ENCODE results near the gene MYRFL.
A peak's percentile ranks its signal among the peaks of the same experiment; 100 is the strongest.

MYRFL gene

DNA sequence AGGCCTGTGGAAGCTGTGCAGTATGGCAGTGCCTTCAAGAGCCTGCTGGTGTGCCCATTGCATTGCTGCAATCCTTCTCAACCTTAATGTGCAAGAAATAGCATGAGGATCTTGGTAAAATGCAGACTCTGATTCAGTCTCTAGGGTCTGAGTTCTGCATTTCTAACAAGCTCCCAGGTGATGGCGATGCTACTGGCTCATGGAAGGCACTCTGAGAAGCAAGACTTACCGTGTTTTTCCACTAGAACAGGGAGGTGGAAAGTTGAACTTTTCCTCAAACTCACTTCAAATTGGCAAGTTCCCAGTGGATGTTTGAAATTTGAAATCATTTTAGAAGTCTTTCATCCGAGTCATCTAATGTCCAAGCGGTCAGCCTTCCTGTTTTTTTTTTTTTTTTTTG, 55.5 kb downstream of the MYRFL start:
- no peaks in the 10 kb centered on the region for H3K9me3 ChIP-seq (replicated peaks; ENCODE audit: low read length)
- no peak overlapping the region for H3K9ac ChIP-seq (ENCODE audit: low read depth, low read length)
- H3K4me3 ChIP-seq (ENCODE audit: low read length): no peak overlapping the region
- no peaks in the 10 kb centered on the region for H3K36me3 ChIP-seq (ENCODE audit: insufficient read depth, low read length)
- no peaks in the 10 kb centered on the region for H3K27me3 ChIP-seq (ENCODE audit: control insufficient read depth, insufficient read depth, low read length)
- no peak overlapping the region for H3K4me2 ChIP-seq (ENCODE audit: low read length)
- no peaks in the 10 kb centered on the region for H3K4me1 ChIP-seq (ENCODE audit: control insufficient read depth, insufficient read depth, low read length)

DNA sequence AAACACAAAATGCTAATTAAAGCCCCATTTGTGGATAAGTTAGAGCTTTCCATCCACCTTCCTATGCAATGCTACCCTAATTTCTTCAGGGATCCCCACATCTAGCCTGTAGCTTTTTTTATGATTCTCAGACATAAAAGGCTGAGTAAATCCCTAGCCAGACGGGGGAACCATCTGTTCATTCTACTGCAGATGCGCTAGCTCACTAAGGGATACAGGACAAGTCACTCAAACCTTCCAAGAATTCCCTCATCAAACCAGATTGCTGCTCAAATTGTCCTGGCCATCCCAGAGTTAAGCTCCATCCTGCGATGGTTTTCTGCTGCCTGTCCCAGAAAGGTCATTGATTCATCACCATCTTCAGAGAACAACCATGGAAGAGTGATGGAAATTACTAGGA, 56.7 kb downstream of the MYRFL start:
- Histone ChIP-seq H3K9me3 (replicated peaks; ENCODE audit: low read length) (no peaks in the 10 kb centered on the region), H3K36me3 (ENCODE audit: insufficient read depth, low read length) (no peaks in the 10 kb centered on the region), H3K4me3 (ENCODE audit: low read length) (no peak overlapping the region), H3K9ac (ENCODE audit: low read depth, low read length) (no peak overlapping the region), H3K4me1 (ENCODE audit: control insufficient read depth, insufficient read depth, low read length) (no peaks in the 10 kb centered on the region), H3K27me3 (ENCODE audit: control insufficient read depth, insufficient read depth, low read length) (no peaks in the 10 kb centered on the region), H3K4me2 (ENCODE audit: low read length) (no peak overlapping the region)

DNA sequence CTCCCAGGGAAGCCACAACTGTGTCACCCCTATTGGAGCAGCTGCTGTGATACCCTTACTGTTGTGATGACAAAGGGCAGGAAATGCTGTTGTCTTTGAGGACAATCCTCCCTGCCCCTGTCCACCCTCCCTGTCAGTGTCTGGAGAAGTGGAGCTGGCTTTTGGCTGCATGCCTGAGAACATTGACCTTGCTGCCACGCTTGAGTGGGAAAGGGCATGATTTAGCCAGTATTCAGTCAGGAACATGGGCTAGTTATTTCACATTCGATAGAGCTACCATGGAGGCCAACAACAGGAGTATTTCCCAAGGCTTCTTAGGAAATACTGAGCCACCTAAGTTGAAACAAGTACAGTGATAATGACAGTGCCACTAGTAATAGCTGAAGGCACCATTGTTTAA, 59.4 kb downstream of the MYRFL start:
- H3K9ac ChIP-seq (ENCODE audit: low read depth, low read length): no peak overlapping the region
- no peaks in the 10 kb centered on the region for H3K9me3 ChIP-seq (replicated peaks; ENCODE audit: low read length)
- H3K36me3 ChIP-seq (ENCODE audit: insufficient read depth, low read length): no peaks in the 10 kb centered on the region
- H3K4me3 ChIP-seq (ENCODE audit: low read length): no peak overlapping the region
- no peaks in the 10 kb centered on the region for H3K4me1 ChIP-seq (ENCODE audit: control insufficient read depth, insufficient read depth, low read length)
- no peaks in the 10 kb centered on the region for H3K27me3 ChIP-seq (ENCODE audit: control insufficient read depth, insufficient read depth, low read length)
- no peak overlapping the region for H3K4me2 ChIP-seq (ENCODE audit: low read length)

DNA sequence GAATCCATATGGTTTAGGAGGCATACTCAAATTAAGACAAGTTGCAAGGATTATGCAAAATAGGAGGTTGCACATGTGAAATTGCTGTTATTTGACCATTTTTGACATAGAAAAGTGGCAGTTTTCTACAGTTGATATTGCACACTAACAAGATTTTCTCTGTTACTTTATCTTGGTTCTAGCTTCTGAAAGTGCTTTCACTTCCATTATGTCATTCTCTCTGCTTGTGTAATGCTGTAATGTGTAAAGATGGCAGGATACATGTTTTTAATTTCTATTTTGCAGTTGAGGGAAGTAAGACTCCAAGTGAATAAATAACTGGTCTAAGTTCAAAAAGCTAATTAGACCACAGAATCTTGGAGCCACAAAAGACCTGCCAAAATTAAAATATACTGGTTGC, 60.6 kb downstream of the MYRFL start:
- no peaks in the 10 kb centered on the region for H3K4me1 ChIP-seq (ENCODE audit: control insufficient read depth, insufficient read depth, low read length)
- H3K9ac ChIP-seq (ENCODE audit: low read depth, low read length): no peak overlapping the region
- no peak overlapping the region for H3K4me2 ChIP-seq (ENCODE audit: low read length)
- no peak overlapping the region for H3K4me3 ChIP-seq (ENCODE audit: low read length)
- H3K36me3 ChIP-seq (ENCODE audit: insufficient read depth, low read length): no peaks in the 10 kb centered on the region
- no peaks in the 10 kb centered on the region for H3K9me3 ChIP-seq (replicated peaks; ENCODE audit: low read length)
- no peaks in the 10 kb centered on the region for H3K27me3 ChIP-seq (ENCODE audit: control insufficient read depth, insufficient read depth, low read length)

DNA sequence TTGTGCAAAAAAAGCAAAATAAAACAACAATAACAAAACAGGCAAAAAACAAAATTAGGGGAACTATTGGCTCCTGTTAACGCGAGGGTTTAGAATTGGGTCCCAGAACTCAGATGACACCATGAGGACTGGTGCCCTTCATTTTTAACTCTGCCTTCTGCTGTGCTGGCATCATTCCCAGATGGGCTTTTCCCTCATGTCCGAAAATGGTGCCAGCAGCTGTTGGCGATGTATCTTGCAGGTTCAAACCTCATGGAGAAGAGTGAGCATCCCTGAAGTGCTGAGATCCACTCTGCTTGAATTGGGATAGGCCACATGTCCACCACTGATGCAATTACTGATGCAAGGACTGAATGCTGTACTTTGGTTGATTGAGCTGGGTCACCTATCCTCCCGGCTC, 61.1 kb downstream of the MYRFL start:
- Histone ChIP-seq H3K4me3 (ENCODE audit: low read length) (no peak overlapping the region), H3K27me3 (ENCODE audit: control insufficient read depth, insufficient read depth, low read length) (no peaks in the 10 kb centered on the region), H3K9ac (ENCODE audit: low read depth, low read length) (no peak overlapping the region), H3K36me3 (ENCODE audit: insufficient read depth, low read length) (no peaks in the 10 kb centered on the region), H3K4me1 (ENCODE audit: control insufficient read depth, insufficient read depth, low read length) (no peaks in the 10 kb centered on the region), H3K4me2 (ENCODE audit: low read length) (no peak overlapping the region), H3K9me3 (replicated peaks; ENCODE audit: low read length) (no peaks in the 10 kb centered on the region)

DNA sequence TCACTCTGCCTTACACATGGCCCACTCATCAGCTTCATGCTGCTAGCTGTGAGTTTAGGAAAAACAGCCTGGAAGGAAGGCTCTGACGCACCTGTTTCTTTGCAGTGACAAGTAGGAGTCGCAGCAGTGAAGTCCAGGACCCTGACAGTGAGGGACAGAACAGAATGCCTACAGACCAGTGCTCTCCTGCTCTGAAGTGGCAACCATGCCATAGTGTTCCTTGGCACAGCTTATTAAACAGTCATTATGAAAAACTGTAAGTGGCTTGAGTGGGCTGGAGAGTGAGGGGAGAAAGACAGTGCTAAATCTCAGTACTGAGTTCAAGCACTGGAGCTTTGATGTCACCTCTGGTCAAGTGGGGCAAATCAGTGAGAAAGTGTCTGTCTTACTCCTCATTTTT, 61.7 kb downstream of the MYRFL start:
- Histone ChIP-seq H3K4me1 (ENCODE audit: control insufficient read depth, insufficient read depth, low read length) (no peaks in the 10 kb centered on the region), H3K4me2 (ENCODE audit: low read length) (no peak overlapping the region), H3K9me3 (replicated peaks; ENCODE audit: low read length) (no peaks in the 10 kb centered on the region), H3K36me3 (ENCODE audit: insufficient read depth, low read length) (no peaks in the 10 kb centered on the region), H3K4me3 (ENCODE audit: low read length) (no peak overlapping the region), H3K9ac (ENCODE audit: low read depth, low read length) (no peak overlapping the region), H3K27me3 (ENCODE audit: control insufficient read depth, insufficient read depth, low read length) (no peaks in the 10 kb centered on the region)

DNA sequence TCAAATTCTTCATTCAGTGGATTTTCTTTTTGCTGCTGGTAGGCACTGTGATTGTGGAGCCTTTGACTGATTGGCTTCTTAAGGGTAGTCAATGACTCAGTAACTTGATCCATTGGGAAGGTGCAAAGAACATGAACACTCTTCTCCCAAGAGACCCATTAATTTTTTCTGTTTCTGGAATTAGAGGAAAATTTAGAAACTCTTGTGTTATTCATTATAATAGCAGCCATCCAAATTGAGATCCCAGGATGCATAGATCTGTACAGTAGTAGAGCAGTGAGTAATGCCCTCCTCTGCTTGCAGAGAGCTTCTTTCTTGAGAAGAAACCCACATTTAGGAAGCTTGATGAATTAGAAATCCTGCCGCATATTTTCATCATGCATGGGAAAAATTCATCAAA, 63.9 kb downstream of the MYRFL start:
- no peaks in the 10 kb centered on the region for H3K9me3 ChIP-seq (replicated peaks; ENCODE audit: low read length)

DNA sequence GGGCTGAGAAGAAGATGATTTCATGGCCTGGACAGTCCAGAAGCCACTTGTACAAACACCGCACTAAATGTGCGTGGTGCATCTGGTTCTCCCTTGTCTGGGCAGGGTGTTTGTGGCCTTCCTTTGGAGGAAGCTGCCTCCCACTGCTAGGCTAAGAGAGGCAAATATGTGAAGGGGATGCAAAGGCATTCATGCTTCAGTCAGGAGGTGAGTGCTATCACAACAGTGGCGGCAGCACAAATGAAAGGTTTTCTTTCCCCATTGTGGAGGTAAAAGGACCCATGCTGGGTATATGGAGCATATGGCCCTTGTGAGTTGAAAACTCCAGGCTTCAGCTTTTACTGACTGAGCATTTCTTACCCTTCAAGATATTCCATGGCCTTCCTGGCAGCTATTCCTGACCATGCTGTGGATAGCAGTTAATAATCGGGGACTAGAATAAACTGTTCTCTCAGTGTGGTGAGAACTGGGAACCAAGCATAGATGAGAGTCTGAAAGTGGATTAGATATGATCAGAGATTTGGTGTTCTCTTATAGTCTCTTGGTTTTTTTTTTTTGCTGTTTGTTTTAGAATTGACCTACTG, 69.9 kb downstream of the MYRFL start:
- Histone ChIP-seq H3K4me1 (ENCODE audit: control insufficient read depth, insufficient read depth, low read length) (peaks cover 15% of the 10 kb centered on the region), H3K9ac (ENCODE audit: low read depth, low read length) (no peak overlapping the region), H3K9me3 (replicated peaks; ENCODE audit: low read length) (no peaks in the 10 kb centered on the region), H3K27me3 (ENCODE audit: control insufficient read depth, insufficient read depth, low read length) (no peaks in the 10 kb centered on the region), H3K4me2 (ENCODE audit: low read length) (no peak overlapping the region), H3K4me3 (ENCODE audit: low read length) (no peak overlapping the region), H3K36me3 (ENCODE audit: insufficient read depth, low read length) (no peaks in the 10 kb centered on the region)

More for the DNA sequence above, 63.9 kb downstream of the MYRFL start:
- no peaks in the 10 kb centered on the region for H3K4me1 ChIP-seq (ENCODE audit: control insufficient read depth, insufficient read depth, low read length)
- H3K27me3 ChIP-seq (ENCODE audit: control insufficient read depth, insufficient read depth, low read length): no peaks in the 10 kb centered on the region
- no peak overlapping the region for H3K4me3 ChIP-seq (ENCODE audit: low read length)
- no peak overlapping the region for H3K9ac ChIP-seq (ENCODE audit: low read depth, low read length)
- no peak overlapping the region for H3K4me2 ChIP-seq (ENCODE audit: low read length)
- H3K36me3 ChIP-seq (ENCODE audit: insufficient read depth, low read length): no peaks in the 10 kb centered on the region

DNA sequence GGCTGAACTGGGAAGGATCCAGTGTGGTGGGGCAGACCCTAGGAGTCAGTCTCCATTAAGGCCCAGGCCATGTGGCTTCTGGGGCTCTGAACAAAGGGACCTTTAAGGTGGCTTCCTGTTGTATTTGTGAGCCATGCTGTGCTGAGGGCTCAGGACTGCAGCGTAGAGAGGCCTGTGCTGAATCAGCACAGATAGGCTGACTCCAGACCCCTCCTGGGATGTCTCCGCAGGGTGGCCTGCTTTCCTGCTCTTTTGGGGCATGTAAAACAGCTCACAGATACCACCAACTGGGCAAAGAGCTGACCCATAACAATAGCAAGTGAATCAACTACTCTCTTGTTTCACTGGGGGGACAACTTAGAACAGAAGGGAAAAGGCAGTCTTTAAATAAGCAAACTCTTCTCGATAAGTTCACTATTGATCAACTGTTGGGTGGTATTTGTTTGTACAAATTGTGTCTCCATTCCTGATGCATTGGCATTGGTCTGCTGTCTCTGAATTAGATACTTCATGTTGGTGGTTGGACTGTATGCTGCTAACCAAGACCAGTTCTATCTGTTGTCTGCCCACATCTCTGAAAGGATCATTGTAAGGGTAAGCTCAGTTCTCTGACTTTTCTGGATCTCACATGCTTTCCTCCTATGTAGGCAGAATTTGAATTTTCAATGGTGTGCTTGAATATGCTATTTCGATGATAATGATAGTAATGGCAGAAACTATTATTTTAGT, 71.8 kb downstream of the MYRFL start:
- H3K9ac ChIP-seq (ENCODE audit: low read depth, low read length): no peak overlapping the region
- H3K36me3 ChIP-seq (ENCODE audit: insufficient read depth, low read length): no peaks in the 10 kb centered on the region
- H3K4me3 ChIP-seq (ENCODE audit: low read length): no peak overlapping the region
- H3K4me1 ChIP-seq (ENCODE audit: control insufficient read depth, insufficient read depth, low read length): peaks cover 15% of the 10 kb centered on the region
- H3K4me2 ChIP-seq (ENCODE audit: low read length): no peak overlapping the region
- no peaks in the 10 kb centered on the region for H3K27me3 ChIP-seq (ENCODE audit: control insufficient read depth, insufficient read depth, low read length)
- H3K9me3 ChIP-seq (replicated peaks; ENCODE audit: low read length): no peaks in the 10 kb centered on the region

DNA sequence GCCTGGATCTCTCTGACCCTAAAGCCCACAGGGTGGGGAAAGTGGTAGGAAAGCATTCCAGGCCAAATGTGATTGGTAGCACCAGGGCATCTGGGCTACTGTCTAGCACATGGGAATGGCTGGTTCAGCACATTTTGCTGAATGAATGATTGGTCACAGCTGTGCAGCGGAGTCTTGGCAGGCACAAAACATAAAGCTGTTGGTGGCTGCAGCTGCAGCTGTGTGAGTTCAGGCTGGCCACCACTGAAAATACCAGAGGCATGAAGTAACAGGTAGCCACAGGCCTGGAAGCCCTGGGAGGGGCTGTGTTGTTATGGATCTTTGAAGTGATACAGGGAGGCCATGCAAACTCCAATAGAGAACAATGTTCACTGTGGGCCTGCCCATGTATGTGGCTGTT, 72.7 kb downstream of the MYRFL start:
- Histone ChIP-seq H3K4me3 (ENCODE audit: low read length) (no peak overlapping the region), H3K4me1 (ENCODE audit: control insufficient read depth, insufficient read depth, low read length) (peaks cover 15% of the 10 kb centered on the region), H3K9me3 (replicated peaks; ENCODE audit: low read length) (no peaks in the 10 kb centered on the region), H3K4me2 (ENCODE audit: low read length) (peak overlapping the region; percentile 3), H3K36me3 (ENCODE audit: insufficient read depth, low read length) (no peaks in the 10 kb centered on the region), H3K9ac (ENCODE audit: low read depth, low read length) (peak overlapping the region; percentile 46), H3K27me3 (ENCODE audit: control insufficient read depth, insufficient read depth, low read length) (no peaks in the 10 kb centered on the region)

DNA sequence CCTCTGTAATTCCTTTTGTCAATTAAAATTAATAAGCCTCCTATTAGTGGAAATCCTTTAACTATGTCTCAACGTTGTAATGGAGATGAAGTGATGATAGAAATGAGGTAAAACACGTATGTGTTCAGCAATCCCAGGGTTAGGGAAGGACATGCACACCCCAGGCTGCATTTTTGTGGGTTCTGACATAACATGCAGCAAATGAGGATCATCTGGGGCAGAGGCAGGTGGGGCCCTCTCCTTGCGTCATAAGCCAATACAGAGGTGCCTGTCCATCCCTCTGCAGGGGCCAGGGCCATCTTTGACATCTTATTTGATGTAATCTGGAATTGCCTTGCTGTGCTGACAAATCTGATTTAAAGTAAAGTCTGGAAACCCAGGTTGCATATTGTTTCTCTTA, 73.2 kb downstream of the MYRFL start:
- H3K36me3 ChIP-seq (ENCODE audit: insufficient read depth, low read length): no peaks in the 10 kb centered on the region
- peak overlapping the region; percentile 46 for H3K9ac ChIP-seq (ENCODE audit: low read depth, low read length)
- peaks cover 15% of the 10 kb centered on the region for H3K4me1 ChIP-seq (ENCODE audit: control insufficient read depth, insufficient read depth, low read length)
- H3K27me3 ChIP-seq (ENCODE audit: control insufficient read depth, insufficient read depth, low read length): no peaks in the 10 kb centered on the region
- peak overlapping the region; percentile 3 for H3K4me2 ChIP-seq (ENCODE audit: low read length)
- H3K9me3 ChIP-seq (replicated peaks; ENCODE audit: low read length): no peaks in the 10 kb centered on the region
- H3K4me3 ChIP-seq (ENCODE audit: low read length): no peak overlapping the region

DNA sequence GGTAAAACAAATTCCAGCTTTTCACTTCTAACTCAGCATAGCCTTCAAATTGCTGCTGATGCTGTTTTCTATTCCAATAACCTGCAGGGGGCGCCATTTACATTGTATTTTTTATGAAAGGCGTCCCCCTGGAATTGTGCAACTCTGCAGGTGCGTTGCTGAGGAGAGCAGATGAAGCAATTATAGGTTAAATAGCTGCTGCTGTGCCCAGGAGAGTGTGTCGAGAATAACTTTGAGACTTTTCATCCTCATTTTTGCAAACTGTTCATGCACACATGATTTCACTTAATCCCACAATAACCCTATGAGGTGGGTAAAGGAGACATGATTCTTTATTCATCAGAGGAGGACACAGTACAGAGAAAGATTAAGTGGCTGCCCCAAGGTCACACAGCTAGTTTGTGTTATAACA, 75.7 kb downstream of the MYRFL start:
- H3K9me3 ChIP-seq (replicated peaks; ENCODE audit: low read length): no peaks in the 10 kb centered on the region
- H3K27me3 ChIP-seq (ENCODE audit: control insufficient read depth, insufficient read depth, low read length): no peaks in the 10 kb centered on the region

More for the DNA sequence above, 75.7 kb downstream of the MYRFL start:
- H3K4me1 ChIP-seq (ENCODE audit: control insufficient read depth, insufficient read depth, low read length): peaks cover 21% of the 10 kb centered on the region
- H3K4me2 ChIP-seq (ENCODE audit: low read length): no peak overlapping the region
- H3K9ac ChIP-seq (ENCODE audit: low read depth, low read length): no peak overlapping the region
- no peak overlapping the region for H3K4me3 ChIP-seq (ENCODE audit: low read length)
- no peaks in the 10 kb centered on the region for H3K36me3 ChIP-seq (ENCODE audit: insufficient read depth, low read length)
